Glutamatergic neuron (in vitro differentiated cells): ENCODE measurements around the gene BRD1. TPM values are rescaled to one million over a fixed set of nuclear protein-coding genes. Genes with fewer than 3 reads are reported as not detected.

Source experiments
- DNase-seq: peaks from one replicate; pipeline ENCODE4 v3.0.0; 2022
- H3K27ac Mint-ChIP-seq: one replicate; pipeline ENCODE4 v1.8.0; 2020; ENCODE audit warnings: mild to moderate bottlenecking, mixed read lengths, inconsistent platforms; ENCODE audit not compliant: unreplicated experiment
- H3K27me3 Mint-ChIP-seq: one replicate; pipeline ENCODE4 v1.8.0; 2020; ENCODE audit warnings: mild to moderate bottlenecking, moderate library complexity, mixed read lengths, inconsistent platforms; ENCODE audit not compliant: unreplicated experiment
- H3K36me3 Mint-ChIP-seq: one replicate; pipeline ENCODE4 v1.8.0; 2020; ENCODE audit warnings: mild to moderate bottlenecking, mixed read lengths, inconsistent platforms; ENCODE audit not compliant: unreplicated experiment
- H3K4me1 Mint-ChIP-seq: one replicate; pipeline ENCODE4 v1.8.0; 2020; ENCODE audit warnings: mild to moderate bottlenecking, low read depth, mixed read lengths, inconsistent platforms; ENCODE audit not compliant: unreplicated experiment
- H3K4me3 Mint-ChIP-seq: one replicate; pipeline ENCODE4 v1.8.0; 2020; ENCODE audit warnings: mild to moderate bottlenecking, mixed read lengths, inconsistent platforms; ENCODE audit not compliant: unreplicated experiment
- H3K9me3 Mint-ChIP-seq: one replicate; pipeline ENCODE4 v1.8.0; 2020; ENCODE audit warnings: mild to moderate bottlenecking, moderate library complexity, mixed read lengths, inconsistent platforms; ENCODE audit not compliant: unreplicated experiment
- total RNA-seq: library from RNA; stranded (reverse); fragmentation: NEBNext Ultra II Directional; extraction: Animal tissue kit (Norgen Biotek cat#: 25700); gene quantifications from one replicate; pipeline ENCODE4 v1.2.1, GENCODE V29; 2021; ENCODE audit not compliant: unreplicated experiment
- TF ChIP-seq, protein P1 (sequence below): fragments of 200-600 bp; sonication (generic); IDR thresholded peaks from one replicate; pipeline ENCODE4 v1.5.0; 2021; ENCODE audit not compliant: partially characterized antibody, unreplicated experiment

The BRD1 gene
- total RNA-seq, 1 donor from 2014 or later: 73.7 TPM

DNA sequence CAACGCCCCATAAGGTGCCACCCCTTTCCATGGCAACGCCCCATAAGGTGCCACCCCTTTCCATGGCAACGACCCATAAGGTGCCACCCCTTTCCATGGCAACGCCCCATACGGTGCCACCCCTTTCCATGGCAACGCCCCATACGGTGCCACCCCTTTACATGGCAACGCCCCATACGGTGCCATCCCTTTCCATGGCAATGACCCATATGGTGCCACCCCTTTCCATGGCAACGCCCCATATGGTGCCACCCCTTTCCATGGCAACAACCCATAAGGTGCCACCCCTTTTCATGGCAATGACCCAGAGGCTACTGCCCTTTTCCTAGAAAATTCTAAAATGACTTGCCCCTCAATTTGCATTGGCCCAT, 72.1 kb downstream of the BRD1 start:
- peaks cover 18% of the 10 kb centered on the region for H3K9me3 Mint-ChIP-seq
- no peak overlapping the region for H3K27ac Mint-ChIP-seq
- H3K4me3 Mint-ChIP-seq: no peak overlapping the region
- H3K4me1 Mint-ChIP-seq: no peaks in the 10 kb centered on the region
- peaks cover 5% of the 10 kb centered on the region for H3K27me3 Mint-ChIP-seq
- no peaks in the 10 kb centered on the region for H3K36me3 Mint-ChIP-seq
- DNase-seq: no peak
- TF ChIP-seq, protein P1, sequence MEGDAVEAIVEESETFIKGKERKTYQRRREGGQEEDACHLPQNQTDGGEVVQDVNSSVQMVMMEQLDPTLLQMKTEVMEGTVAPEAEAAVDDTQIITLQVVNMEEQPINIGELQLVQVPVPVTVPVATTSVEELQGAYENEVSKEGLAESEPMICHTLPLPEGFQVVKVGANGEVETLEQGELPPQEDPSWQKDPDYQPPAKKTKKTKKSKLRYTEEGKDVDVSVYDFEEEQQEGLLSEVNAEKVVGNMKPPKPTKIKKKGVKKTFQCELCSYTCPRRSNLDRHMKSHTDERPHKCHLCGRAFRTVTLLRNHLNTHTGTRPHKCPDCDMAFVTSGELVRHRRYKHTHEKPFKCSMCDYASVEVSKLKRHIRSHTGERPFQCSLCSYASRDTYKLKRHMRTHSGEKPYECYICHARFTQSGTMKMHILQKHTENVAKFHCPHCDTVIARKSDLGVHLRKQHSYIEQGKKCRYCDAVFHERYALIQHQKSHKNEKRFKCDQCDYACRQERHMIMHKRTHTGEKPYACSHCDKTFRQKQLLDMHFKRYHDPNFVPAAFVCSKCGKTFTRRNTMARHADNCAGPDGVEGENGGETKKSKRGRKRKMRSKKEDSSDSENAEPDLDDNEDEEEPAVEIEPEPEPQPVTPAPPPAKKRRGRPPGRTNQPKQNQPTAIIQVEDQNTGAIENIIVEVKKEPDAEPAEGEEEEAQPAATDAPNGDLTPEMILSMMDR: no peak

DNA sequence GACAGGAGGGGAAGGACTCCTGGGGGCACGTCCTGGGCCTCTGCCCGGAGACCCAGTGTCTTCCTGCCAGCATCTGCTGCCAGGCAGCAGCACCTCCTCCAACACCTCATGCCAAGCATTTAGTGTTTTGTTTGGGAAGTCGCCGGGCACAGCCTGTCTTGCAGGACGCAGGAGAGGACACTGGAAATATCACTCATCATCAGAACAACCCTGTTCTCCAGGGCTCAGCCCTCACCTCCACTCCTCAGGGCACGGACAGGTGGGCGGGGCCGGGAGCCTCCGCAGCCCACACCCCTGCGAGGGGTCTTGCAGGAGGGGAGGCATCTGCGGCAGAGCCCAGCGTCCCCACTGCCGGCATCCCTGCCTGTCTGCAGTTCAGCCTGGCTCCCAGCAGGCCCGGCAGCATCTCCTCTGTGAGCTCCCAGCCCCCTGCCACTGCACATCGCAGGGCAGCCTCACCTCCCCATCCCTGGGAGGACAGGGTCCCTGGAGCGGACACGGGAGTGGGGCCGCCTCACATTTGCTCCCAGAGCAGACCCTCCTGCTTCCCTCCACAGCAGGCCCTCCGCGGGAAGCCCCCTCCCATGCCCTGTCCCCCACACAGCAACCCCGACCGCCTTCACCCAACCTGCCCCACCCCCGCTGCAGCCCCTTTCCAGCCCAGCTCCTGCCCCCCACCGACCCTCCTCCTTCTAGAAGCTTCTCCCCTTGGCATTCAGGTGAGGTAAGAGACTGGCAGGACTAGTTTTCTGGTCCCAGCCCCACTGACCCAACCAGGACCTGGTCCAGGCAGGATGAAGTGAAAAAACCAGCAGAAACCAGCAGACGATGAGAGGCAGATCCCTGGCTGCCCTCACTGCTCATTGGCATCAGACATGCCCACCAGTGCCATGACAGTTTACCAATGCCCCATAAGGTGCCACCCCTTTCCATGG, 72.7 kb downstream of the BRD1 start:
- no peaks in the 10 kb centered on the region for H3K4me1 Mint-ChIP-seq
- DNase-seq: no peak
- no peak overlapping the region for H3K27ac Mint-ChIP-seq
- peaks cover 16% of the 10 kb centered on the region for H3K9me3 Mint-ChIP-seq
- H3K36me3 Mint-ChIP-seq: no peaks in the 10 kb centered on the region
- H3K4me3 Mint-ChIP-seq: no peak overlapping the region
- TF ChIP-seq, protein P1: no peak
- peaks cover 2% of the 10 kb centered on the region for H3K27me3 Mint-ChIP-seq

DNA sequence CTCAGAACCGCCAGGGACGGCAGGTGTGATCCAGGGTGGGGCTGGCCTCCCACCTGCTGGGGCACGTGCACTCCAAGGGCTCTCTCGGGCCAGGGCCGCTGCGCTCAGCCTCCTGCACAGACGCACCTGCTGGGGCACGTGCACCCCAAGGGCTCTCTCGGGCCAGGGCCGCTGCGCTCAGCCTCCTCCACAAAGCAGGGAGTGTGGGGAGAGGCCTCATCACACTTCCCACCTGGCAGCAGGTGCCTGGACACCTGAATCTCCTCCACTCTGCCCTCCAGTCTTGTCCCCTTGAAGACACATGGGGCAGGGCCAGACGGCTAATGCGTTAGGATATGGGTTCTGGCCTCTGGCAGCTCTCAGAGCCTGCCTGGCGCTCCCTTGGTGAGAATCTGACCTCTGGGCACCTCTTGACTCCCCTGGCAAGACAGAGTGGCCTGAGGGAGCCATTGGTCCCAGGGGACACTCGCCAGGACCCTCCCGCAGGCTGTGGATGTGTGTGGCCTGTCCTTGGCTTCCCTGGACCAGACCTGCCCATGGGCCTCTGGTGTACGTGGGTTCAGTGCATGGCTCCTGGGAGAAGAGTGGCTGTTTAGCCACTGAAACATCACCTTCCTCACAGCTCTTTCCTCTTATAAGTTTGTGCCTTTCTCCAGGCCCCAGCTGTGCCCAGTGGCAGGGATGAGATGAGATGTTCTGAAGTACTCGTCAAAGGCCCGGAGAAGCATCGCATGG, 73.5 kb downstream of the BRD1 start:
- peaks cover 16% of the 10 kb centered on the region for H3K9me3 Mint-ChIP-seq
- no peaks in the 10 kb centered on the region for H3K36me3 Mint-ChIP-seq
- H3K27ac Mint-ChIP-seq: no peak overlapping the region
- no peak for DNase-seq
- no peaks in the 10 kb centered on the region for H3K4me1 Mint-ChIP-seq
- TF ChIP-seq, protein P1: no peak
- H3K27me3 Mint-ChIP-seq: peaks cover 2% of the 10 kb centered on the region
- no peak overlapping the region for H3K4me3 Mint-ChIP-seq

DNA sequence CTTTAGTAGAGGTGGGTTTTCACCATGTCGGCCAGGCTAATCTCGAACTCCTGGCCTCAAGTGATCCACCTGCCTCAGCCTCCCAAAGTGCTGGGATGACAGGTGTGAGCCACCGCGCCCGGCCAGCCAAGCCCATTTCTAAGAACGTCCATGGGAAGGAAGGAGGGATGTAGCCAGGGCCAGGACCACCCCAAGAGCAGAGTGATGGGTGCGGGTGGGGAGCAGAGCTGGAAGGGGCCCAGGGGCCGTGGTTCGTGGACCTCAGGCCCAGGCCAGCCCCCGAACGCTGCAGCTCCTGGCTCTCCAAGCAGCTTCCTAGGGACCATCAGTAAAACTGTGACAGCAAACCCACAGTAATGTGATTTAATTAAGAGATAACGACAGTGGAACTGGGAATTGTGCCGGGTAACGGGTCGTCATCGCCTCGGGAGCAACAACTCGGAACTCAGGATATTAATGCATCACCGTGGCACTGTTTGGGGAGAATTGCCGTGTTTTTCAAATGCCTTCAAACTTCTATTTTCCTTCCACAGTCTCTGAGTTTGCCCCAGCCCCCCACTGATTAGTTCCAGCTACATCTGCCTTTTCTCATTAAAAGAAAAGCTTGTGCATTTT, 74.3 kb downstream of the BRD1 start:
- TF ChIP-seq, protein P1: no peak
- H3K36me3 Mint-ChIP-seq: no peaks in the 10 kb centered on the region
- H3K9me3 Mint-ChIP-seq: peaks cover 13% of the 10 kb centered on the region
- H3K4me1 Mint-ChIP-seq: no peaks in the 10 kb centered on the region
- no peak overlapping the region for H3K27ac Mint-ChIP-seq
- no peak for DNase-seq
- peaks cover 2% of the 10 kb centered on the region for H3K27me3 Mint-ChIP-seq
- no peak overlapping the region for H3K4me3 Mint-ChIP-seq
